Breast epithelium (tissue), 3 donors: ENCODE results near the gene METTL24.

Experiments used
- CTCF ChIP-seq, 3 donors: fragments of 450-650 bp; IDR thresholded peaks; one replicate each; pipeline ENCODE4 v1.5.1; 2016 to 2017; ENCODE audit warnings: antibody characterized with exemption in 3 of 3, mild to moderate bottlenecking in 3 of 3, moderate library complexity in 3 of 3
- POLR2A ChIP-seq: fragments of 450-650 bp; IDR thresholded peaks from one replicate; pipeline ENCODE4 v1.6.1; 2016; ENCODE audit warnings: antibody characterized with exemption, mild to moderate bottlenecking, moderate library complexity
- POLR2AphosphoS5 ChIP-seq, 3 donors: sonication (generic); formaldehyde crosslinking; IDR thresholded peaks; one replicate each; pipeline ENCODE4 v1.6.1; 2017; ENCODE audit warnings: antibody characterized with exemption in 3 of 3

GRCh38 chr6:110331816-110332215 is 26.3 kb downstream of the METTL24 start:
- TF ChIP-seq CTCF (IDR thresholded peaks at IDR 0.05) (no peak), POLR2AphosphoS5 (IDR thresholded peaks at IDR 0.05) (no peak), POLR2A (no peak)
